Measurements from ENCODE around the gene MRPS34.

The MRPS34 gene

GRCh38 chr16:1790261-1790610 lies 17.3 kb upstream of the MRPS34 start:
- no peak overlapping the region for H3K27ac ChIP-seq
- TF ChIP-seq CTCF (conservative IDR thresholded peaks at IDR 0.05): no peak
- TF ChIP-seq ZFX (IDR thresholded peaks at IDR 0.05): no peak

- TF ChIP-seq CTCF (conservative IDR thresholded peaks at IDR 0.05): no peak
- TF ChIP-seq ZFX (IDR thresholded peaks at IDR 0.05): no peak
Measured at GRCh38 chr16:1789643-1790045, 16.7 kb upstream of the MRPS34 start.

GRCh38 chr16:1788708-1789100 lies 15.8 kb upstream of the MRPS34 start:
- H3K27ac ChIP-seq: no peak overlapping the region
- TF ChIP-seq CTCF (conservative IDR thresholded peaks at IDR 0.05): no peak
- TF ChIP-seq ZFX (IDR thresholded peaks at IDR 0.05): no peak

More at GRCh38 chr16:1789643-1790045, 16.7 kb upstream of the MRPS34 start:
- H3K27ac ChIP-seq: no peak overlapping the region

GRCh38 chr16:1788095-1788707 lies 15.3 kb upstream of the MRPS34 start:
- no peak for TF ChIP-seq ZFX (IDR thresholded peaks at IDR 0.05)
- TF ChIP-seq CTCF (conservative IDR thresholded peaks at IDR 0.05): no peak
- H3K27ac ChIP-seq: no peak overlapping the region

GRCh38 chr16:1787322-1788094 lies 14.6 kb upstream of the MRPS34 start:
- no peak overlapping the region for H3K27ac ChIP-seq
- TF ChIP-seq ZFX (IDR thresholded peaks at IDR 0.05) (no peak), CTCF (conservative IDR thresholded peaks at IDR 0.05) (no peak)

GRCh38 chr16:1787056-1787321 lies 14.1 kb upstream of the MRPS34 start:
- TF ChIP-seq CTCF (conservative IDR thresholded peaks at IDR 0.05) (no peak), ZFX (IDR thresholded peaks at IDR 0.05) (no peak)

GRCh38 chr16:1786242-1787055 lies 13.5 kb upstream of the MRPS34 start:
- H3K27ac ChIP-seq: no peak overlapping the region
- TF ChIP-seq ZFX (IDR thresholded peaks at IDR 0.05): no peak

More at GRCh38 chr16:1787056-1787321, 14.1 kb upstream of the MRPS34 start:
- H3K27ac ChIP-seq: no peak overlapping the region
